Neural cell (in vitro differentiated cells): ENCODE results near the gene DGCR8. TPM values are rescaled to one million over a fixed set of nuclear protein-coding genes. Genes with fewer than 3 reads are reported as not detected.

Source experiments
- H2AFZ ChIP-seq: fragments of 200-600, 300-800 bp; sonication (generic), shearing (Covaris generic); 2 replicates; pipeline ENCODE4 v1.6.0; 2014; ENCODE audit warnings: low read depth, mild to moderate bottlenecking, antibody characterized with exemption, low read length, moderate library complexity
- H3F3A ChIP-seq: fragments of 200-600 bp; shearing (Covaris generic); 2 replicates; pipeline ENCODE4 v1.6.1; 2016; ENCODE audit warnings: mild to moderate bottlenecking, moderate library complexity, mixed read lengths, antibody characterized with exemption, low read length; ENCODE audit not compliant: insufficient read depth, poor library complexity, severe bottlenecking
- H3K27ac ChIP-seq: fragments of 200-600, 300-800 bp; sonication (generic), shearing (Covaris generic); 2 replicates; pipeline ENCODE4 v1.5.1; 2014; ENCODE audit warnings: mild to moderate bottlenecking, low read length, moderate library complexity
- H3K27me3 ChIP-seq: fragments of 300-800, 200-600 bp; sonication (generic), shearing (Covaris generic); 2 replicates; pipeline ENCODE4 v1.6.0; 2014; ENCODE audit warnings: mild to moderate bottlenecking, low read depth, low read length, moderate library complexity; ENCODE audit not compliant: insufficient read depth
- H3K36me3 ChIP-seq: fragments of 300-800, 200-600 bp; sonication (generic), shearing (Covaris generic); 2 replicates; pipeline ENCODE4 v1.5.1; 2014; ENCODE audit warnings: mild to moderate bottlenecking, antibody characterized with exemption, low read length, moderate library complexity; ENCODE audit not compliant: insufficient read depth
- H3K4me2 ChIP-seq: fragments of 300-800, 200-600 bp; sonication (generic), shearing (Covaris generic); 2 replicates; pipeline ENCODE4 v1.6.0; 2014; ENCODE audit warnings: mild to moderate bottlenecking, low read length
- H3K4me3 ChIP-seq: fragments of 300-800, 200-600 bp; sonication (generic), shearing (Covaris generic); 2 replicates; pipeline ENCODE4 v1.5.1; 2014; ENCODE audit warnings: mild to moderate bottlenecking, low read length, moderate library complexity
- H3K79me2 ChIP-seq: fragments of 200-600 bp; shearing (Covaris generic); replicated peaks from 2 replicates; pipeline ENCODE4 v1.6.0; 2014; ENCODE audit warnings: mild to moderate bottlenecking, low read length, moderate library complexity; ENCODE audit not compliant: insufficient read depth
- H3K9ac ChIP-seq: fragments of 300-800, 200-600 bp; sonication (generic), shearing (Covaris generic); 2 replicates; pipeline ENCODE4 v1.6.1; 2016; ENCODE audit warnings: mild to moderate bottlenecking, low read length, mixed read lengths
- H3K9me2 ChIP-seq: fragments of 200-600 bp; shearing (Covaris generic); 2 replicates; pipeline ENCODE4 v1.6.1; 2016; ENCODE audit warnings: mild to moderate bottlenecking, low read length, mixed read lengths; ENCODE audit not compliant: insufficient read depth
- H3K9me3 ChIP-seq: fragments of 200-600, 300-800 bp; sonication (generic), shearing (Covaris generic); 2 replicates; pipeline ENCODE4 v1.6.1; 2016; ENCODE audit warnings: mild to moderate bottlenecking, mixed run types, low read length, moderate library complexity, mixed read lengths
- H4K20me1 ChIP-seq: fragments of 200-600 bp; shearing (Covaris generic); 2 replicates; pipeline ENCODE4 v1.6.1; 2016; ENCODE audit warnings: mild to moderate bottlenecking, mixed run types; ENCODE audit not compliant: insufficient read depth
- EP300 ChIP-seq: fragments of 450-650 bp; conservative IDR thresholded peaks from 2 replicates; pipeline ENCODE4 v1.6.1; 2014; ENCODE audit warnings: antibody characterized with exemption, mild to moderate bottlenecking, moderate library complexity; ENCODE audit not compliant: poor library complexity, severe bottlenecking
- EZH2 ChIP-seq: fragments of 200-600, 300-800 bp; shearing (Covaris generic), sonication (generic); IDR thresholded peaks from 2 replicates; pipeline ENCODE4 v1.6.1; 2014; ENCODE audit warnings: antibody characterized with exemption, low read length, borderline replicate concordance, mild to moderate bottlenecking; ENCODE audit not compliant: insufficient read depth, poor library complexity, severe bottlenecking
- MXI1 ChIP-seq: fragments of 450-650 bp; conservative IDR thresholded peaks from 2 replicates; pipeline ENCODE4 v1.6.1; 2014; ENCODE audit warnings: antibody characterized with exemption, mild to moderate bottlenecking; ENCODE audit not compliant: poor library complexity, severe bottlenecking
- POLR2AphosphoS5 ChIP-seq: IDR thresholded peaks from 2 replicates; pipeline ENCODE4 v1.6.1; 2012
- RAD21 ChIP-seq: fragments of 450-650 bp; conservative IDR thresholded peaks from 2 replicates; pipeline ENCODE4 v1.6.1; 2014; ENCODE audit warnings: antibody characterized with exemption, mild to moderate bottlenecking, moderate library complexity
- SMC3 ChIP-seq: fragments of 450-650 bp; conservative IDR thresholded peaks from 2 replicates; pipeline ENCODE4 v1.6.1; 2014; ENCODE audit warnings: antibody characterized with exemption, mild to moderate bottlenecking, moderate library complexity; ENCODE audit not compliant: poor library complexity
- TAF1 ChIP-seq: IDR thresholded peaks from 2 replicates; pipeline ENCODE4 v1.6.1; 2012; ENCODE audit warnings: low read depth
- polyA plus RNA-seq: library from polyadenylated mRNA; depleted of rRNA; stranded (reverse); fragments of >200 nt; gene quantifications from 2 replicates; pipeline ENCODE4 v1.2.3, GENCODE V29; 2014
- TF ChIP-seq, protein P1 (sequence below): fragments of 450-650 bp; IDR thresholded peaks from 2 replicates; pipeline ENCODE4 v1.5.1; 2014; ENCODE audit warnings: antibody characterized with exemption, mild to moderate bottlenecking, moderate library complexity; ENCODE audit not compliant: poor library complexity, severe bottlenecking
- TF ChIP-seq, protein P2 (sequence below): IDR thresholded peaks from 2 replicates; pipeline ENCODE4 v1.6.1; 2012; ENCODE audit warnings: borderline replicate concordance

The DGCR8 gene
- polyA plus RNA-seq, 1 donor from 2014 or later, result 48.9 TPM

DNA sequence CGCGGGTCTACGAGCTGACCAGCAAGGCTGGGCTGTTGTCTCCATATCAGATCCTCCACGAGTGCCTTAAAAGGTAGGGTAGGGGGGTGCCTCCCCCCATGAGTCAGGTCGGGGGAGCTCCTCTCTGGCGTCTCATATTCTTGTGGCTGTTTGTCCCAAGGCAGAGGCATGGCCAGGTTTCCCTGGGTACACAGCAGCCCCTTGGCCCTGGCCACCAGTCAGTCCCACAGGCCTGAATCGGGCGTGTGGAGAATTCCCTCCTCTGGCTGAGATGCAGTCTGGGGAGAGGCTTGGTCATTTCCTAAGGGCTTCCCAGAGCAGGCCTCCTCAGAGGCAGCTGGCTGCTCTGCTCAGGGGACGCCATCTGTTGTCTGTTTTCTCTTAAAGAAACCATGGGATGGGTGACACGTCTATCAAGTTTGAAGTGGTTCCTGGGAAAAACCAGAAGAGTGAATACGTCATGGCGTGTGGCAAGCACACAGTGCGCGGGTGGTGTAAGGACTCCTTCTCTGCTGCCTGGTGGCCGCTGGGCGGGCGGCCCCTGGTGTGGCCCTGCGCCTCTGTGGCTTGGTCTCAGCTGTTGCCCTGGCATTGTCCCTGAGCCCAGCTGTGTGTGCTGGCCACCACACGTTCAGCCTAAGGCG, 26.3 kb downstream of the DGCR8 start:
- H3K9ac ChIP-seq, result no peak overlapping the region
- peaks cover 13% of the 10 kb centered on the region for H3K36me3 ChIP-seq
- H3K4me3 ChIP-seq, result no peak overlapping the region
- H2AFZ ChIP-seq, result no peak overlapping the region
- TF ChIP-seq SMC3 (no peak), POLR2AphosphoS5 (no peak), TAF1 (no peak), RAD21 (no peak), EZH2 (no peak), EP300 (no peak), MXI1 (no peak)
- TF ChIP-seq, protein P1, sequence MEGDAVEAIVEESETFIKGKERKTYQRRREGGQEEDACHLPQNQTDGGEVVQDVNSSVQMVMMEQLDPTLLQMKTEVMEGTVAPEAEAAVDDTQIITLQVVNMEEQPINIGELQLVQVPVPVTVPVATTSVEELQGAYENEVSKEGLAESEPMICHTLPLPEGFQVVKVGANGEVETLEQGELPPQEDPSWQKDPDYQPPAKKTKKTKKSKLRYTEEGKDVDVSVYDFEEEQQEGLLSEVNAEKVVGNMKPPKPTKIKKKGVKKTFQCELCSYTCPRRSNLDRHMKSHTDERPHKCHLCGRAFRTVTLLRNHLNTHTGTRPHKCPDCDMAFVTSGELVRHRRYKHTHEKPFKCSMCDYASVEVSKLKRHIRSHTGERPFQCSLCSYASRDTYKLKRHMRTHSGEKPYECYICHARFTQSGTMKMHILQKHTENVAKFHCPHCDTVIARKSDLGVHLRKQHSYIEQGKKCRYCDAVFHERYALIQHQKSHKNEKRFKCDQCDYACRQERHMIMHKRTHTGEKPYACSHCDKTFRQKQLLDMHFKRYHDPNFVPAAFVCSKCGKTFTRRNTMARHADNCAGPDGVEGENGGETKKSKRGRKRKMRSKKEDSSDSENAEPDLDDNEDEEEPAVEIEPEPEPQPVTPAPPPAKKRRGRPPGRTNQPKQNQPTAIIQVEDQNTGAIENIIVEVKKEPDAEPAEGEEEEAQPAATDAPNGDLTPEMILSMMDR, result no peak
- TF ChIP-seq, protein P2, sequence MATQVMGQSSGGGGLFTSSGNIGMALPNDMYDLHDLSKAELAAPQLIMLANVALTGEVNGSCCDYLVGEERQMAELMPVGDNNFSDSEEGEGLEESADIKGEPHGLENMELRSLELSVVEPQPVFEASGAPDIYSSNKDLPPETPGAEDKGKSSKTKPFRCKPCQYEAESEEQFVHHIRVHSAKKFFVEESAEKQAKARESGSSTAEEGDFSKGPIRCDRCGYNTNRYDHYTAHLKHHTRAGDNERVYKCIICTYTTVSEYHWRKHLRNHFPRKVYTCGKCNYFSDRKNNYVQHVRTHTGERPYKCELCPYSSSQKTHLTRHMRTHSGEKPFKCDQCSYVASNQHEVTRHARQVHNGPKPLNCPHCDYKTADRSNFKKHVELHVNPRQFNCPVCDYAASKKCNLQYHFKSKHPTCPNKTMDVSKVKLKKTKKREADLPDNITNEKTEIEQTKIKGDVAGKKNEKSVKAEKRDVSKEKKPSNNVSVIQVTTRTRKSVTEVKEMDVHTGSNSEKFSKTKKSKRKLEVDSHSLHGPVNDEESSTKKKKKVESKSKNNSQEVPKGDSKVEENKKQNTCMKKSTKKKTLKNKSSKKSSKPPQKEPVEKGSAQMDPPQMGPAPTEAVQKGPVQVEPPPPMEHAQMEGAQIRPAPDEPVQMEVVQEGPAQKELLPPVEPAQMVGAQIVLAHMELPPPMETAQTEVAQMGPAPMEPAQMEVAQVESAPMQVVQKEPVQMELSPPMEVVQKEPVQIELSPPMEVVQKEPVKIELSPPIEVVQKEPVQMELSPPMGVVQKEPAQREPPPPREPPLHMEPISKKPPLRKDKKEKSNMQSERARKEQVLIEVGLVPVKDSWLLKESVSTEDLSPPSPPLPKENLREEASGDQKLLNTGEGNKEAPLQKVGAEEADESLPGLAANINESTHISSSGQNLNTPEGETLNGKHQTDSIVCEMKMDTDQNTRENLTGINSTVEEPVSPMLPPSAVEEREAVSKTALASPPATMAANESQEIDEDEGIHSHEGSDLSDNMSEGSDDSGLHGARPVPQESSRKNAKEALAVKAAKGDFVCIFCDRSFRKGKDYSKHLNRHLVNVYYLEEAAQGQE, result no peak
- no peaks in the 10 kb centered on the region for H3K9me3 ChIP-seq
- H3F3A ChIP-seq, result no peaks in the 10 kb centered on the region
- peaks cover 5% of the 10 kb centered on the region for H3K79me2 ChIP-seq
- peaks cover 6% of the 10 kb centered on the region for H4K20me1 ChIP-seq
- no peak overlapping the region for H3K27ac ChIP-seq
- H3K27me3 ChIP-seq, result no peaks in the 10 kb centered on the region
- no peaks in the 10 kb centered on the region for H3K9me2 ChIP-seq
- H3K4me2 ChIP-seq, result no peak overlapping the region

DNA sequence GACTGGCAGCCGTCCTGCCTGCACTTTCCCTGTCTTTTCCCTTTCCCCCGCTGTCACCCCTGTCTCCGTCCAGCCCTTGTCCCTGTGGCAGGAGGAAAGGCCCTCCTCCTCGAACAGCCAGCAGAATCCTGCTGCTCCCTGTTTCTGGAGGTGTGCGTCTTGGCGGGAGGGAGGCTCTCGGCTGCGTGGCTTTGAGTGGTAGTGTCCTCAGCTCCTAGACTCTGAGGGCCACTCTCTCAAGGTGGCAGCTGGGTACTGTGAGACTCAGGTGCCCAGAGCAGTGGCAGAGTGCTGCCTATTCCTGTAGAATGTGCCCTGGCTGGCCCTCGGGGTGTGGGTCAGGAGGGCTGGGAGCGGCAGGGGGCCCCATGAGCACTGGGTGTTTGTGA, 26.8 kb downstream of the DGCR8 start:
- H3K27ac ChIP-seq, result no peak overlapping the region
- H3K27me3 ChIP-seq, result no peaks in the 10 kb centered on the region
- TF ChIP-seq MXI1 (no peak), TAF1 (no peak), RAD21 (no peak), POLR2AphosphoS5 (no peak), EP300 (no peak), EZH2 (no peak), SMC3 (no peak)
- TF ChIP-seq, protein P1, result no peak
- TF ChIP-seq, protein P2, result no peak
- H3K9me3 ChIP-seq, result no peaks in the 10 kb centered on the region
- no peaks in the 10 kb centered on the region for H3F3A ChIP-seq
- no peak overlapping the region for H2AFZ ChIP-seq
- H3K9ac ChIP-seq, result no peak overlapping the region
- H4K20me1 ChIP-seq, result peaks cover 6% of the 10 kb centered on the region
- peaks cover 5% of the 10 kb centered on the region for H3K79me2 ChIP-seq
- H3K4me3 ChIP-seq, result no peak overlapping the region
- H3K36me3 ChIP-seq, result peaks cover 13% of the 10 kb centered on the region
- no peak overlapping the region for H3K4me2 ChIP-seq
- no peaks in the 10 kb centered on the region for H3K9me2 ChIP-seq
